ENCODE data around the gene MARK2. TPM values are rescaled to one million over a fixed set of nuclear protein-coding genes. Genes with fewer than 3 reads are reported as not detected.

MARK2 gene
- total and polyA plus RNA-seq, 2 of the 8 experiments (the other 6 are each of a cell fraction or from before 2014, with no cell fraction given), result 19.3 to 58.5 TPM

GRCh38 chr11:63907808-63908530, 69.1 kb downstream of the MARK2 start (continued):
- no peak for TF ChIP-seq CHD7 (IDR thresholded peaks at IDR 0.05; ENCODE audit: insufficient replicate concordance, low read length)
- no peak for TF ChIP-seq JUN (IDR thresholded peaks at IDR 0.05; ENCODE audit: low read depth, low read length)
- TF ChIP-seq RFX5 (IDR thresholded peaks at IDR 0.05; ENCODE audit: borderline replicate concordance, low read depth, low read length), result no peak
- TF ChIP-seq KDM4A (IDR thresholded peaks at IDR 0.05; ENCODE audit: low read depth, low read length, severe bottlenecking), result no peak
- TF ChIP-seq MAFK (IDR thresholded peaks at IDR 0.05; ENCODE audit: low read depth, low read length), result no peak
- TF ChIP-seq NANOG (IDR thresholded peaks at IDR 0.05; ENCODE audit: insufficient read depth, low read depth, low read length, poor library complexity, severe bottlenecking), result no peak
- no peak for TF ChIP-seq POU5F1 (IDR thresholded peaks at IDR 0.05; ENCODE audit: low read depth, low read length)
- no peak for TF ChIP-seq USF2 (IDR thresholded peaks at IDR 0.05; ENCODE audit: low read length)
